Activated naive CD4-positive, alpha-beta T cell (primary cell): Measurements from ENCODE around the gene CAMK2D.

Source experiments
- DNase-seq, 4 experiments: peaks; one replicate each; lab custom pipeline; 2025; lab: John Stamatoyannopoulos, UW

The CAMK2D gene

DNA sequence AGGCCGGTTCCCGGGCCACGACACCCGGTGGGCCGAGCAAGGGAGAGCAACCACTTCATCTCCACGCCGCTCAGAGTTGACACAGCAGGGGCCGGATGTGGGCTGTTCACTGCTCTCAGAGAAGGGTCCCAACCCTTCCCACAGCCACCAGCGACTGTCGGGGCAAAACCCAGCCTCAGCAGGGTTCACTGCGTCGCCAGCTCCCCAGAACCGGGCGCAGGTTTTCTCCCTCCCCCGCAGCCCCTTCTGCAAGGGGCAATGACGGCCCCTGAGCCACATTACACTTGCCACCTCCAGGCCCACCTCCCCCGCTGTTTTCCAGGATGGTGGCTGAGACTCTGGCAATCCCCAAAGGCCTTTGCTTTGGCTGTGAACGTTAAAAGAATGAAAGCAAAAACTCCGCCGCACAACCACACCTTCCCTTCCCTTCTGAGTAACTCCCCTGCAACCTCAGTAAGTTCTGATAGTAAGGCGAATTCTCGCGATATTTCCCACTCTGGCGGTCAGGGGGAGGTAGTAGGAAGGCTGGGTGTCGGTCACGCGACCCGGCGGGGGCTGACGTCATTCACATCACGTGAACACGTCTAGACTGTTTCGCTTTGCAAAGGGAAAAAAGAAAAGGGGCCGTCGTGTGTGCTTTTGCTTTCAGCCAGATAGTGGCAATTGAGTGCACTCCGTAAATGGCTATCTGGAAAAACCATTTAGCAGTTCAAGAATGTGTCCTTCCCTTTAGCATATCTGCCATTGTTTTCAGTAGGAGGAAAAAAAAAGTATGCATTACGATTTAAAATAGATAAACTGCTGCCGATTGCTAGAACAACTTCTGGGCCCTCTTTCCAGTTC lies 869 bp upstream of the CAMK2D start:
- peak; percentile 92 to 97 (median 94) for DNase-seq

DNA sequence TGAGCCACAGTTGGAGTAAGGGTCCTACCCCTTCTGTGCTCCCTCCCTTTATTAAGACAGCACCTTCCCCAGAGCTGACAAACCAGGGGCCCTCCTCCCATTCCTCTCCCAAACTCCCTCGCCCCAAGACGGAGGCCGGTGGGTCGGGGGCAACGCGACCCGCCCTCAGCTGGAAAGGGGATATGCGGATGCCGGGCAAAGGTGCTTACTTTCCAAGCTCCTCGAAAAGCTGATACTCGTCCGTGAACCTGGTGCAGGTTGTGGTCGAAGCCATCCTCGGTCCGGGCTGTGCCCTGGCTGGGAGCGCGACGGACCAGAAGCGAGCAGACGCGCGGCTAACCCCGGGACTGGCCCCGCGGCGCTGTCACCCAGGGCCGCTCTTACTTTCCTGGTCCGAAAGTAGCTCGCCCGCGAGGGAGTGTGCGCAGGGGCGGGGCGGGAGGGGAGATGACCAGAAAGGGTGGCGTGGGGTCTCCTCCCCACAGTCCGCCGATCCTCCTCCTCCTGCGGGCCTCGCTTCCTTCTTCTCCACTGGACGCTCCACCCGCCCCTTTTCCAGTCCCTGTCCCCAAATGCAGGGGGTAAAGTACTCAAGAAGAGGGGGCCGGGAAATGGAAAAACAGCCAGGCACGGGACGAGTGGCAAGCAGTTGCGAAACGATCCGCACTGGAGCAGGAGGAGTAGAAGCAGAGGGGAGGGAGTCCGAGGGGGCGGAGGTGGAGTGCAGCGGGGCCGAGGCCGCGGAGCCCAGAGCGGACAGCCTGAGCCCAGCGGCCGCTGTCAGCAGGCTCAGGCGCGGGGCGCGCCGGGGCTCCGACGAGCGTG lies 531 bp downstream of the CAMK2D start:
- peak; percentile 47 to 57 (median 50) for DNase-seq

DNA sequence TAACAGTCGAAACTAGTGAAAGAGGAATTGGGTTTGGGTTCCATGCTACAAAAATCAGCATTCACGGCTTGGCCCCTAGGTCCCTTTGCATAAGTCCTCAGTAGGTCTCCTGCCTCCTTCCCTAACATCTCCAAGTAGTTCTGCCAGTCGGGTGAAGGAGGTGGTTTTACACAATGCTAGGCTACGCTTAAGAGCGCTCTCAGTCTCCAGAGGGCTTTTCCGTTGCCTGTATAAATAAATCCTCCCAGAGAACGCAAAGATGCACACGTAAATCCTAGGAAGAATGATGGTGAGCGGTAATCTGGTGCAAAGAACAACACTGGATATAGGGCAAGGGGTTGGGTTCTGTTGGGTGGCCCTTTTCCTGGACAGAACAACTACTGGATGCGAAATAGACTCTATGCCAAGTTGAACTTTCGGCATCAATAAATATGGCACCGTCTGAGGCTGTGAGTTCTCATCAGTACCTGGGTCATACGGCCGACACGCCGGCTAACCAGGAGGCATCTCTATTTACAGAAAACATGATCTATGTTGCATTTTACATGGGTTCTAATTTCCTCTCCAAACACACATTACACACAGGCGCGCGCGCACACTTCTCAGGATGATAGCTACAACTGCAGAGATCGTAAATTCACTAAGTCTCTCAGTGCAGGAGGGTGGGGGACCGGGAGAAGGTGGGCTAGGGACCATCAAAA lies 1.3 kb downstream of the CAMK2D start:
- peak; percentile 6 to 40 (median 12) for DNase-seq

DNA sequence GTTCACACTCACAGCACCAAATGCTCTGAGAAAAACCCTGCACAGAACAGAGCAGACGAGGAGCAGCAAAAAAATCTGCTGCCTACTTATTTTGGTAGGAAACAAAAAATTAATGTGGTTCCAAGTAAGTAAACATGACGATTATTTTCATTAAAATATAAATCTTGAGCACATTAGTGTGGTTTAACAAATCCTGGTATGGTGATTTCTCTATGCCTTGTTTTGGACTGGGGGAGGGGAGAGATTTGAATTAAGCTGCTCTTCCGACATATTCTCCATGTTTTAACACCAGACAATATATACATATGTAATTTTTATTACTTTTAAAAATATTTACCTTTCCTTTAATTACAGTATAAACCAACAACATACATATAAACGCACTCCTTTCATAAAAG lies 1.8 kb downstream of the CAMK2D start:
- DNase-seq: no peak

DNA sequence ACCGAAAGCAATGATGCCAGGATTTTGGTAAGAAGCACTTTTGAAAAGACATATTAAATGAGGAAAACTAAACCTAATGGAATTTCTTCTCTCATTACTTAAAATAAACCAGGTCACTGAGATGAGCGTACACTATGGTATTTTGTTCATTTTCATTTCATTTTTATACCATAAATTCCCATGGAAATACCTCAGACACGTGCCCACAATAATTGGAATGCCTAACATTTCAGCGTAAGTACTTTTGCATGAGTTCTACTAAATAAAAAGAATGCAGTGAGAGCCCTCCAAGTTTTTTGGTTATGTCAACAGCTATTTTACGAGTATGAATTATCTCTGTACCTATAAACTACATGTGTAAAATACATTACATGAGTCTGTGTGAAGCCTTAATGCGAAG lies 3.2 kb downstream of the CAMK2D start:
- no peak for DNase-seq

DNA sequence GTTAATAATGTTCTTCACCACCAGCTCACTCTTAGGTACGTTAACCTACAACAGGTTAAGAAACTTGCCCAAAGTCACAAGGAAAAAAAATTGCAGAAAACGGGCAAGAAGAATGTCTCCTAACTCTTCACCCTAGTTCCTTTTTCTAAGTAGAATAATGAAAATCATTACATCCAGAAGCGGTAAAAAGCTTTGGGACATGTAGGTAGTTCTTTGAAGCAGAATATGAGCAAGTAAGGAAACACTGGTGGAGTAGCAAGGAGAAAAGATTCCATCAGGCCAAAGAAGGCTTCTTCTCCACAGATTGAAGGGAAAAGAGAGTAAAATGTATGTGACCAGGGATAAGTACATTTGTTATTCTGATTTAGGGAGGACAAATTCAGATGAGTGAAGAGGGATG lies 4.1 kb downstream of the CAMK2D start:
- DNase-seq: no peak

DNA sequence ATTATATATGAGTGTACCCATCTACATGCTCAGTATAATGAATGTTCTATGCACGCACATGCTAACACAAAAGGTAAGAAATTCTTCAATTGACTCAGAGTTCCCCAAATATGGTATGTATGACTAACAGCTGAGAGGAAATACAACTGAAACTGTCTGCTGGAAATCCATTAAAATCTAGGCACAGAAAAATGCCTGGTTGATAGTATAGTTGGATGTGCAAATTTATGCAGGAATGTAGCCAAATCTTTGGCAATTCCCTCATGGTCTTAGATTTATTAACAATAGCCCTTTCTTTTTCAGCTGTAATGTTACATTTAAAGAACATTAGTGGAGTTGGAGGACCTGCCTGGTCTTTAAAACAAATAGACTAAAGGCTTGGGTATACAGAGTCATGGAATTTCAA lies 5.5 kb downstream of the CAMK2D start:
- DNase-seq: no peak

DNA sequence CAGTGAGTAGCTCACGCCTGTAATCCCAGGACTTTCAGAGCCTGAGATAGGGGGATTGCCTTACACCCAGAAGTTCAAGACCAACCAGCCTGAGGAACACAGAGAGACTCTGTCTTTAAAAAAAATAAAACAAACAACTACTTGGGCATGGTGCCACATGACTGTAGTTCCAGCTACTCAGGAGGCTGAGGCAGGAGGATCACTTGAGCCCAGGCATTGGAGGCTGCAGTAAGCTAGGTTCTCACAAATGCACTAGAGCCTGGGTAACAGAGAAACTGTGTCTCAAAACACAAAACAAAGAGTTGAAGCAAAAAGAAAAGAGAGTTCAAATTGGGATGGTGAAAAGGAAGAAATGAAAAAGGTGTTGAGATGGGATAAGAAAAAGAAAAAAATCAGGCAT lies 10.8 kb downstream of the CAMK2D start:
- no peak for DNase-seq

DNA sequence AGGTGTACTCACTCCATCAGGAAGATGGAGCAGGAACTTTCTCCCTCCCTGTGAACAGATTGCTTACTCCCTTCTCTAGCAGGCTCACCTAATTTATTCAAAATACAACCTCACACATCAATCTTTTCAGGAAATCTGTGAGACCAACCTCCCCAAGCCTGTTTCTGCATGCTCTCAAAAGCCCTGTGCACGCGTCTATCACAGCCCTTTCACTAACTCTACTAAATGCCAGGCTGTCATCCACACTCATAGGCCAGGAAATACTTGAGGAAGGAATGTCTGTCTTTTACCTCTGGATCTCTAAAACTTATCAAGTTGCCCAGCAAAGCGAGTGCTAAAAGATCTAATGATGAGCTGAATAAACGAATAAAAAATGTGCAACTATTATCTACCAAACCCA lies 11.2 kb downstream of the CAMK2D start:
- DNase-seq: no peak

DNA sequence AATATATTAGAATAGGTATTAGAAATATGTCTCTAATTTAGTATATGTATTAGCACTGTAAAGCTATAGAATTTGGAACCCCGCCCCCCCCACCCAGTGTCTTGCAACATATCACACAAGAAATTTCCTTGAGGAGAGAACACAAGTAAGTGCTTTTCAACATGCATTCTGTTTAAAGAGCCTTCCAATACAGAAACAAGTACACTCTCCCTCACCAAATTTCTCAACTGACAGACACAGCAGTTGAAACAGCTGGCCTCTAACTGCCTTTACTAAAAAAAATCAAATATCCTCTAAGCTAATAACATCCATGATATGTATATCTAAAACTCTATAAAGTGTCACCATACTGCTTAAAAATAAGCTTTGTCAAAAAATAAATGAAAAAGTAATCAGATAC lies 12.4 kb downstream of the CAMK2D start:
- no peak for DNase-seq

DNA sequence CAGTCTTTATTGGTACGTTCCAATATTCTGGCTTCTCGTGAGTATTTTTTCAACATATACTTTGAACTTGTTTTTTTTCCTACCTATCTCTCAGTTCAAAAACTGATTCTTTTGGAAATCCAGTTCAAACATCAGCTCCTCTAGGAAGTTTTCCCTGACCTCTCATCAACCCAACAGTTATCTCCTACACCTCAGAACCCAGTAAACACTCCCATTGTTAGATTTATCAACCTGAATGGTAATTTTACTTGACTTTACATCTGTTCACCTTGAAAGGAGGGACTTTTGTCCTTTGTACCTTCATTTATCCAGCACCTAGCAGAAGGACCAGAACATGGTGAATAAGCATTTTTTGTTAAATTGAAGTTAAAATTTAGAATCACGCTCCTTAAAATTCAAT lies 13.6 kb downstream of the CAMK2D start:
- DNase-seq: no peak

DNA sequence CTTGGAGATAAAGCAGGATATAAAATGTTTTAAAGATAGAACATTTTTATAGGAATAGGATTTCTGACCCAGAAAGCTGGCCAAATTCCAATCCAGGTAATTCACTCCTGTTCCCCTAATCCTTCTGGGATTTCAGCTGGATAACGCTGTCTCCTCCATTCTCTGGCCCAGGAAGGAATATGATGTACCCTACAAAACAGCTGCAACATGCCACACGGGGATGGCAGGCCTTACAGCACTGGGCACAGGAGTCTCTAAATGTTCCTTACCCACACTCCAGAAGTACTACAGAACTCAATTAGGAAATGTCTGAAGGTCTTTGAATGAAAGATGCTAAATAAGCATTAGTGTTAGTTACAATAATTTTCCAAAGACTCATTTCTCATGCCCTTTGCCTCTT lies 15.8 kb downstream of the CAMK2D start:
- DNase-seq: no peak

DNA sequence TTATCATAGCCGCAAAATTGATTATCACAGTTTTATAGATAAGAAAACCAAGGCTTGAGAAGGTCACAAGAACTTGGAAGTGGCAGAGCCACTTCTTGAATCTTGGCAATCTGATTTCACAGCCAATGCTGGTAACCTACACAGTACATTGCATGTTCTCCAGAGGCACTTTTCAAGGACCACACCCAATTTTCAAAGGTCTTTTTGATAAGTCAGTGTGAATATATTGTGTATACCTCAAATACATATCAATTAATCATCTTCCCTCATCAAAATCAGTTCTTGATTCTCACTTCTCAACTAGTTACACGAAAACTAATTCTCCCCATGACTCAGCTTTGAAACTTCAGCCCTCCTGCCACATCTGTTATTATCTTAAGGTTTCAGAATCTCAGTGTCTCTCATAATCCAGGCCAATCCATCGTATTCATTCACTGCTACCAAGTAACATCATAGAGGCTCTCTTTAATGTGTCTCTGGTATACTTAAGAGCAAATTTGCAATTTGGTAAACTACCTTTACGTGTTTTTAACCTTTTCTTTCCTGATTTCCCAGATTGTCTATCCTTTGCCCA lies 16.8 kb downstream of the CAMK2D start:
- DNase-seq: no peak

DNA sequence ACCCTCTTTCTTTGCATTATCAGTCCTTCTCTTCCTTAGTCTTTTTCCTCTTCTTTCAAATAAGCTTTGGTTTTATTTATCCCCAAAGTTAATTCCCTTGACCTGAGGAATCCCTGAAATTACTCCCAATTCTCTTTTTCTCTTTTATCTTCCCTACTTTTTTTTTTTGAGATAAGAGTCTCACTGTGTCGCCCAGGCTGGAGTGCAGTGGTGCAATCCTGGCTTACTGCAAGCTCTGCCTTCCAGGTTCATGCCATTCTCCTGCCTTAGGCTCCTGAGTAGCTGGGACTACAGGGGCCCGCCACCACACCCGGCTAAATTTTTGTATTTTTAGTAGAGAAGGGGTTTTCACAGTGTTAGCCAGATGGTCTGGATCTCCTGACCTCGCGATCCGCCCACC lies 17.8 kb downstream of the CAMK2D start:
- DNase-seq: no peak

DNA sequence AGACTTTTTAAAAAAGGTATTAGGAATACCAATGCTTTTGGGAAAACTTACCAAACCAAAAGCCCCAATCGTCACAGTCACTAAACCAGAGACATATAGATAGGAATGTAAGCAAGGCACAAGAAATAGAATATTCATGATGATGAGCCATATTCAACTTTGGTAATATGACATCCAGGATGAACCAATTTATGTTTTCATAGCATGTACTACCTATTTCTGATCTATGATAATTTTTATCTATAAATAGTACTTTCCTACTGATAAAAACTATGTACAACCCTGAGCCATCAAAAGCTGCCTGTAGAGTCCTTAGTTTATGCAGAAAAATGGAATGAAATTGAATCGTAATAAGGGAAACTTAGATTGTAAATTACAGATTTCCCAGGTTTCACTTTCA lies 18.9 kb downstream of the CAMK2D start:
- DNase-seq: no peak

DNA sequence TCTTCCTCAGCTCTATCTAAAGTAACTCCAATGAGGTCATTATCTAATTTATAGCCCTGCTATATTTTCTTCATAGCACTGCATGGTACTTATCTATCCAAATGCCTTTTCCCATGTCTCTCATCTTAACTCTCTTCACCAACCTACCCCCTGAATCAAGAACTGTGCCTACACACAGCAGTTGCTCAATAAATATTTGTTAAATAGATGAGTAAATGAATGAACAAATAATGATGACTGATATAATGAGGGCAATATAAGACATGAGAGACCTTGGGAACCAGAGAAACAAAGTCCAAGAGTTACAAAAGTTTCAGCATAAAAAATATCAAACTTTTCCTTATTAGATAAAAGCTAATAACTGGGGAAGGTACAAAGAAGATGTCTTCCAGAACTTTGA lies 19.6 kb downstream of the CAMK2D start:
- DNase-seq: no peak

DNA sequence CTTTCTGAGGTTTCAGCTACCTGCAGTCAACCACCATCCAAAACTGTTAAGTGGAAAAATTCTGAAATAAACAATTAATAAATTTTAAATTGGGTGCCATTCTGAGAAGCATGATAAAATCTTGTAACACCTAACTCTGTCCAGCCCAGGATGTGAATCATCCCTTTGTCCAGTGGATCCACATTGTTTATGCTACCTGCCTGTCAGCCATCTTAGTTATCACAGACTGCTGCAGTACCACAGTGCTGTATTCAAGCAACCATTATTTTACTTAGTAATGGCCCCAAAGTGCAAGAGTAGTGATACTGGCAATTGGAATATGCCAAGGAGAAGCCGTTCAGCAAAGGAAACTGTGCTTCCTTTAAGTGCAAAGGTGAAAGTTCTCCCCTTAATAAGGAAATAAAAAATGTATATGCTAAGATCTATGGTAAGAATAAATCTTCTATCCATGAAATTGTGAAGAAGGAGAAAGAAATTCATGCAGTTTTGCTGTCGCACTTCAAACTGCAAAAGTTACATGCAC lies 20.6 kb downstream of the CAMK2D start:
- DNase-seq: no peak

DNA sequence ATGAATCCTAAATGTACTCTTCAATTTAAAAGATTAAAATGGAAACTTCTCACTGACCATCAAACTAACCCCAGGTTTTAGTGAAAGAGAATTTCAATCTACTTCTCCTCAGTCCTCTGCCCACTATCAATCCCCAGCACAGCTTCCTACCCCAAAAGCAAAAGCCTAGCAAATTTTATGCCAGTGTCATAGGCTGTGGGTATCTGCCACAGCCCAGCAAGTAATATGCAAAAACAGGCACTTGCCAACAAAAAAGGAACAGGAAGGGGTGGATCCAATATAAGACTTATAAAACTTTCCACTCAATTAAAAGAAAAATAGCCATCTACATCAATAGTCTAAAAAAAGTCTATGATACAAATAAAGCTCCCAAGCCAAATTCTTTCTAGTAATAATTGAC lies 22.3 kb downstream of the CAMK2D start:
- no peak for DNase-seq

DNA sequence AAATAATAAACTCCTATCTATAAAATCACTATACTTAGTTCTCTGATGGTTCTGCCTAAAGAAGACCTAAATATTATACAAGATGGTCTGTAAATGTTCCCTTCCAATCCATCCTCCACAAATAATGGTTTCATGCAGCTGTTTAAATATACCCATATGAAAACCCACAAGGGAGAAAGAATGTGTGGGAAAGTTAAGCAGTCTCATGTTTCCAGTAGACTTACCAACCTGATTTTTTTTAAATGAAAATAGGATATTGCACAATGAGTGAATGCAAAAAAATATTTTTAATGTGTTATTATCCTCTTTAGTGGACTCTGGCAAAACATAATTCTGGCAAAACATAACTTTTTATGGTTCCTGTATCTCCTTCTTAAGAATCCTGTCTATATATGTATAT lies 23.3 kb downstream of the CAMK2D start:
- no peak for DNase-seq

DNA sequence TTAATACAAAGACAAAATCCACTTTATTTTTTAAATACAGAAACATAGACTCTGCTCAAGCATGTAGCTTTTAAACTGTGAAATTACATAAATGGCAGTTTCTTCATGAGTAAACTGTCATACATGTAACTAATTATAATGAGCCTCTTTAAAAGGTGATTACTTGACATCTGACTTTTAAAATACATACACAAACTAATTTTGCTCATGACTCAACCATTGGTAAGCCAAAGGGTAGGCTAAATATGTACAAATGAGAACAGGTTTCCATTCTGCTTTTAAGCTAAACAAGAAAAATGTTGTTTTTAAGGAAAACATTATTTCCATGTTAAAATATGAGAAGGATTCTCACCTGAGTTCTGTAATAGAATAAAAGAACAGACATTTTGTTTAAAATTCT lies 27.9 kb downstream of the CAMK2D start:
- DNase-seq: no peak

DNA sequence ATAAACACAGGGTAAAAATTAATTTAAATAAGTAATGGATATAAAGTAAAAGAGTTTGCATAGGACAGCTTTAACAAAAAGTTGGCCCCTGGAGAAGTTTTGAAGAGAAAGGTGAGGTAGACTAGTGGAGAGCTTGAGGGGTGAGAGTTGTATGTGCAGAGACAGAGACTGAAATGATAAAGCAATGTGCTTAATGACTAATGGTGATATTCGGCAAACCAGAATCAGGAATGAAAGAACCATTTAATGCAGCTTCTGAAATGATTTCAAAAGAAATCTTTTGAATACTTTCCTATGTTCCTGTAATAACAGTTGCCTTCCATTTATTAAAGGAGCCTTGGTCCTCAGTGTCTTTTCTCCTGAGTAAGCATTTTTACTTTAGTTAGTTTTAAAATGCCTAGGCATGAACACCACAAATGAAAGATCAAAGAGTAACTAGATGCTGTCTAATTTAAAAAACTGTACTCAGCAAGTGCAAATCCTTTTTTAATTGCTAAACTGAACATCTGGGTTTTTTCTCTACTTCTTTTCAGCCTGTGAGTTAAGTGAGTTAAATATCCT lies 28.5 kb downstream of the CAMK2D start:
- no peak for DNase-seq
